22Rv1 (cell line): ENCODE data around the gene HELZ.
"Not testable (repeated sequence)": the region's sequence is repeated elsewhere in the genome, so short reads cannot be mapped to it uniquely, and the experiment has no call there.

ENCODE experiments used
- H3K27ac ChIP-seq: fragments of 450-650 bp; 2 replicates; pipeline ENCODE4 v1.5.1; 2017
- CTCF ChIP-seq: fragments of 450-650 bp; IDR thresholded peaks from 2 replicates; pipeline ENCODE4 v1.5.1; 2017; ENCODE audit warnings: mild to moderate bottlenecking
- ZFX ChIP-seq: fragments of 450-650 bp; IDR thresholded peaks from 2 replicates; pipeline ENCODE4 v1.6.1; 2017; ENCODE audit warnings: antibody characterized with exemption, borderline replicate concordance

The HELZ gene

GRCh38 chr17:67265436-67266019 lies 20.5 kb upstream of the HELZ start:
- TF ChIP-seq CTCF = no peak
- H3K27ac ChIP-seq = no peak overlapping the region

GRCh38 chr17:67262435-67263117 lies 17.6 kb upstream of the HELZ start:
- no peak overlapping the region for H3K27ac ChIP-seq
- TF ChIP-seq ZFX (no peak), CTCF (no peak)

GRCh38 chr17:67260170-67260987 lies 15.4 kb upstream of the HELZ start:
- TF ChIP-seq ZFX (no peak), CTCF (no peak)
- H3K27ac ChIP-seq = no peak overlapping the region

- no peak overlapping the region for H3K27ac ChIP-seq
- TF ChIP-seq CTCF = no peak
- no peak for TF ChIP-seq ZFX
These were observed 13.9 kb upstream of the HELZ start for GRCh38 chr17:67258821-67259468.

- no peak for TF ChIP-seq ZFX
- TF ChIP-seq CTCF = no peak
- no peak overlapping the region for H3K27ac ChIP-seq
These were observed 11.2 kb upstream of the HELZ start for GRCh38 chr17:67256075-67256732.

- no peak overlapping the region for H3K27ac ChIP-seq
- TF ChIP-seq CTCF (no peak), ZFX (no peak)
These were observed 8.4 kb upstream of the HELZ start for GRCh38 chr17:67253384-67253783.

GRCh38 chr17:67251586-67251985 lies 6.6 kb upstream of the HELZ start:
- not testable (repeated sequence) for H3K27ac ChIP-seq
